GM21360 (cell line): ENCODE results near the gene CFAP54.

Source experiments
- ATAC-seq: cut with Tn5 transposase; IDR thresholded peaks from one replicate; pipeline ENCODE4 v1.9.1; 2021; ENCODE audit warnings: mild to moderate bottlenecking, moderate library complexity; ENCODE audit not compliant: unreplicated experiment

CFAP54 gene

GRCh38 chr12:96879301-96879700, 389.9 kb downstream of the CFAP54 start:
- no peak for ATAC-seq

- ATAC-seq: no peak
Measured at GRCh38 chr12:96880220-96880619, 390.8 kb downstream of the CFAP54 start.

DNA sequence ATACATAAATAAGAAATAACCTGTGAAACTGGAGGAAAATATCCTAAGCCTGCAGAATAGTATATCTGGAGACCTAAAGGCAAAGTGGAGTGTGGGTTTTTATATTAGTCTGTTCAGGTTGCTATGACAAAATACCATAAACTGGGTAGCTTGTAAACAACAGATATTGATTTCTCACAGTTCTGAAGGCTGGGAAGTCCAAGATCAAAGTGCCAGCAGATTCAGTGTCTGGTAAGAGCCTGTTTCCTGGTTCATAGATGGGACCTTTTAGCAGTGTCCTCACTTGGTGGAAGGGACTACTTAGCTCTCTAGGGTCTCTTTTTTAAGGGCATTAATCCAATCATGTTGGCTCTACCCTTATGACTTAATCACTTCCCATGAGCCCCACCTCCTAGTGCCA, 392.2 kb downstream of the CFAP54 start:
- ATAC-seq: no peak

DNA sequence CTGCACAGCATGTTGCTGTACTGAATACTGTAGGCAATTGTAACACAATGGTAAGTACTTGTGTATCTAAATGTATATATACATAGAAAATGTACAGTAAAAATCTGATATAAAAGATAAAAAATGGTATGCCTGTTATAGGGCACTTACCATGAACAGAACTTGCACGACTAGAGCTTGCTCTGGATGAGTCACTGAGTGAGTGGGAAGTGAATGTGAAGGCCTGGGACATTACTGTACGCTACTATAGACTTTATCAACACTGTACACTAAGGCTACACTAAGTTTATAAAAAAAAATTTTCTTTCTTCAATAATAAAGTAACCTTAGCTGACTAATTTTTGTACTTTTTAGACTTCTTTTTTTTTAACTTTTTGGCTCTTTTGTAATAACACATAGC, 393.5 kb downstream of the CFAP54 start:
- ATAC-seq: no peak

GRCh38 chr12:96883571-96883970, 394.2 kb downstream of the CFAP54 start:
- ATAC-seq: no peak

GRCh38 chr12:96886998-96887677, 397.8 kb downstream of the CFAP54 start:
- no peak for ATAC-seq

- ATAC-seq: no peak
Measured at GRCh38 chr12:96889273-96889933, 400.0 kb downstream of the CFAP54 start.

- ATAC-seq: no peak
Measured at GRCh38 chr12:96890331-96890730, 401.0 kb downstream of the CFAP54 start.

DNA sequence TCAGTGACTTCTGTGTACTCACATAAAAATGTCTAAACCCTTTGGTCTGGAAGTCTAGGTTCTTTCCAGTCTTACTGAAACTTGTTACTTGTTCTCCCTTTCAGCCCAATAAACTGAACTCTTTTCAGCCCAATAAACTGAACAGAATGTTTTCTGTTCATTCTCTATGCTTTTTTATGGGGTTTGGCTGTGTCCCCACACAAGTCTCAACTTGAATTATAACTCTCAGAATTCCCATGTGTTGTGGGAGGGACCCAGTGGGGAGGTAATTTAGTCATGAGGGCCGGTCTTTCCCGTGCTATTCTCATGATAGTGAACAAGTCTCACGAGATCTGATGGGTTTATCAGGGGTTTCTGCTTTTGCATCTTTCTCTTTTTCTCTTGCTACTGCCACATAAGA, 402.7 kb downstream of the CFAP54 start:
- no peak for ATAC-seq

GRCh38 chr12:96897421-96897820, 408.0 kb downstream of the CFAP54 start:
- ATAC-seq: no peak

DNA sequence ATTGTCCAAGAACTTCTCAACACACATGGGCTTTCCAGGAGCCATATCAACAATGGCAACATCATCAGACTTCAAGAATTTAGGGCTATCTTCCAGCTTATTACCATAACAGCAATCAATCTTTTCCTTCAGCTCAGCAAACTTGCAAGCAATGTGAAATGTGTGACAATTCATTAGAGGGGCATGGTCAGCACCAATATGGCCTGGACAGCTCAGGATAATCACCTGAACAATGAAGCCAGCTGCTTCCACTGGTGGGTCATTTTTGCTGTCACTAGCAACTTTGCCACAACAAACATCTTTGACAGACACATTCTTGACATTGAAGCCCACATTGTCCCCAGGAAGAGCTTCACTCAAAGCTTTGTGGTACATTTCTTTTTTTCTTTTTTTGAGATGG, 411.8 kb downstream of the CFAP54 start:
- ATAC-seq: no peak

DNA sequence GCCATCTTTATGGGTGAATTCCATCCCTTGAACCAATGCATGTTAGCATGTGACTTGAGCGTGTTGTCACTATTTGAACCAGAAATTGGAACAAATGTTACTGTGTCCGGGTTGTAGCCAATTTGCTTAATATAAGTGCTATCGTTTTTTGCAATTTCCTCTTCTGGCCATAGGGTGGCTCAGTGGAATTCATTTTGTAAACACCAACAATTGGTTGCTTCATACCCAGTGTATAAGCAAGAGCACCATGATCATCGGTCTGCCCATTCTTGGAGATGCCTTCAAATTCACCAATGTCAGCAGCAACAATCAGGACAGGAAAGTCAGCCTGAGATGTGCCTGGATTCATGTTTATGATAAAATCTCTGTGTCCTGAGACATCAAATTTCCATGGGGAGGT, 412.7 kb downstream of the CFAP54 start:
- ATAC-seq: no peak

DNA sequence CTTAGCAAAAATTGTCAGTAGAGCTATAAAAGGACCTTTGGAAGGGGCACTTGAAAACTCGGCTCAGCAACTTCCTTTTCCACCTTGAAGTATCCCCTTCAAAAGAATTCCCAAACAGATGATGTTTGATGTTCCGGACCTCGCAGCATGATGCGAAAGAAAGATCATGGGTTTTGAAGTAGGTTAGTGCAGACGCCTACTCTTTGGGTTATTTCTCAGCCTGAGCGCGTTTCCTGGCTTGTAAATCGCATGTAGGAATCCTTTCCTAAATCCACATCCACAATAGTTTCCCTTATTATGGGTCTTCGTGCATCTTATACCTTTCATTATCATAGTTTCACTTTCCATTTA, 417.1 kb downstream of the CFAP54 start:
- ATAC-seq: no peak

DNA sequence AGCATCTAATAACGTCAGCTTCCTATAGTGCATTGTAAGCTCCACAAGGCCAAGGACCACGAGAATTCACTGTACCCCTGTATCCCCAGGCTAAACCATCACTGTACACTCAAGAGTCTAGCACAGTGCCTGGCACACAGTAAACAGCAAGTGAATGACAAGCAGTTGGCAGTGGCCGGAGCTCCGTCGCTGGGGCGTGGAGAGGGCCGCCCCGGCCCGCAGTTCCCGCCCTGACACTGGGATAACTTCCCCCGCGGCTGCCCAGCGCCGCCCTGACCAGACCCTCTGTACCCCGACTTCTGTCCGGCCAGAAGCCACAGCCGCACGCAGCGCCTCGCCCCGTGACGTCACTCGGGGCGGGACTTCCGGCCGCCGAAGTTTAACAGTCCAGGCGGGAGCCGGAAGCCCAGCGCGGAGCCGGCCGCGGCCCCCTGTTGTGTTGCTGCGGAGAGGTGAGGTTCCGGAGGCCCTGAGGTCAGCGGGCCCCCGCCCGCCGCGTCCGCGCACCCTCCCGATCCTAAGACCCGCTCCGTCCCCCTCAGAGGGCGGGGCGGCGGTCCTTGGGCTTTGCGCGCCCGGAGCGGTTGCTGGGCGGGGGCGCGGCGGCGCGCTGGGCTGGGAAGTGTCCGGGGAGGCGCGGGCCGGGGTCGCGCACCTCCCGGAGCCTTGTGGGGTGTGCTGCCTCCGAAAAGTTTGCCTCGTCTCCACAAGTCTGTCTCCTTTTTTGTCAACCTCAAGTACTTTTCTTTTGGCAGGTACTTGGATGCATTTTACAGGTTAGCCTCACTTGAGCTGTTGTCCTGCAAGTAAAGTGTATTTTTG, 417.7 kb downstream of the CFAP54 start, which contains the start of gene NEDD1:
TSS of gene NEDD1 (plus strand) at position 409 of the 822 bp plus-strand sequence. CDS start 2,503 bp downstream, outside the sequence.
- ATAC-seq: peak; percentile 91

DNA sequence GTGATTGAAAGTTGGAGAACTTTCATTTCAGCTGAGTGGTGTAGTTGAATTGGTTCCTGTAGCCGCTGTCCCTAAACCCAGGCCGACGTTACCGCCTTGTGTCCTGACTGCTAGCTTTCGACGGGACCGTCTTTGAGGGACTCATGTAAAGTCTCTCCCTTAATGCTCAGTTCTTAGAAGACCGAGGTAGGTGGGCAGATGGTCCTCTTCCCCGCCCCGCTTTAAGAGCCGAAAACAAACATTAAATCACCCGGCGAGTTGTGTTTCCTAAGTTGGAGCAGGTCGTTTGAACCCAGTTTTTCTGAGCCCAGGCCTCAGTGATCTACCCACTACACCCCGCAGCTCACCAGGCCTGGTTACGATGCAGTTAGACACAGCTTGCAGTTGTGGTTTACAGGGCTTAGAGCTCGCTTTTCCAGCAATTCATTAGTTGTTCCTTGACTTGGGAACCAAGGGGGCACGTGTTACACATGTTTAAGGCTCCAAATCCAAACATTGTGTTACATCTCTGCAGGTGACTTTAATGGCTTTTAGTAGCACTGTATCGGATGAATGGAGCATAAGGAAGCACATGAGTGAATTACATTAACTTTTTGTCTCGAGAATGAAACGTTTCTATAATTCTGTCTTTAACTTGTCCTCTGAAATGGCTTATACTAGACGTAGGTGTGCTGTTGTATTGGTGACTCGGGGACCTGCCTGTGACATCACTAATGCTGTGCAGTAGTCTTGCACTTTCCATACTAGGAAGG, 418.5 kb downstream of the CFAP54 start:
- ATAC-seq: peak; percentile 33

DNA sequence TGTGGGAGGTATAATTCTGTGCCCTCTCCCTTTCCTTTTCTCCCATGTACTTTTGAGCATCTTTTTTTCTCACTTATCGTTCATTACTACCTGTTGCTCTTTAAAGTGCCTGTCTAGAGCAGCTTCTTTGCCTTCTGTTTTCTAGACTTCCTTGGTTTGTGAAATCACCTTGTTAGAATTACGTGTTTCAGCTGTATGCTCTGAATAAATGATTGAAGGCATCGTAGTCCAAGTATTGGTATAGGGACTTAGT, 419.0 kb downstream of the CFAP54 start:
- no peak for ATAC-seq

- ATAC-seq: no peak
Measured at GRCh38 chr12:96912261-96912660, 422.9 kb downstream of the CFAP54 start.

GRCh38 chr12:96912943-96913342, 423.6 kb downstream of the CFAP54 start:
- no peak for ATAC-seq

GRCh38 chr12:96919510-96920210, 430.3 kb downstream of the CFAP54 start:
- no peak for ATAC-seq
